ENCODE measurements around the gene IMPACT.
A peak's percentile ranks its signal among the peaks of the same experiment; 100 is the strongest.

The IMPACT gene

GRCh38 chr18:24475926-24476589 is 49.6 kb downstream of the IMPACT start:
- no peak for DNase-seq (ENCODE audit: low read depth in 2 of 3, low spot score in 1 of 3)

DNA sequence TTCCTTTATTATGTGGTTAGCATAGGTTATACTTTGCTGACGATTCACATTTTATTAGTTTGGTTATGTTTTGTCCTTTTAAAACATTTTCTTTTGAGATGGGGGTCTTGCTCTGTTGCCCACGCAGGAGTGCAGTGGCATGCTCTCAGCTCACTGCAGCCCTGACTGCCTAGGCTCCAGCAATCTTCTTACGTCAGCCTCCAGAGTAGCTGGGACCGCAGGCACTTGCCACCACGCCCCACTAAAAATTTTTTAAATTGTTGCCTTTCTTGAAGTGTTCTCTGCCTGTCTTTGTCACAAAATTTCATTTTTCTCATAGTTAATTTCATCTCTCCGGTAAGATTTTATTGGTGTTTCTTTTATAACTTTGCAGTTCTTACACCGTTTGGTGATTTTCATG is 52.9 kb downstream of the IMPACT start:
- DNase-seq (ENCODE audit: low read depth in 2 of 3, low spot score in 1 of 3): no peak

DNA sequence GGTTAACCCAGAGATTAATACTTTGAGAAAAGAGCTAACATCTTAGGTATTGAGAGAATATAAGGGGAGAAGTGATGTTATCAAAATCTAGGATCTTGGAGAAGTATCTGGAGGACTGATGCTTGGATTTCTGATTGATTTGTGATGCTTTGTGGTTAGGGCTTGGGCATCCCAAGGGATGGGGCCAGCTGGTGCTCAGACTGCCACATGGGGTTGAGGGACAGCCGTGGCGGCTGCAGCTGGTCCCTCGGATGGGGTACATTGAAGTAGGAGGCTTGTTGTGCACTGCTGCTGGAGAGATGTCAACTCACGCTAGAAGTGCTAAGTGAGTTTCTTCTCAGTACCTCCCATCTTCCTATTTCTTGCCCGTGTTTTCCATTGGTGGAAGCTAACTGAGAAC is 56.4 kb downstream of the IMPACT start:
- no peak for DNase-seq (ENCODE audit: low read depth in 2 of 3, low spot score in 1 of 3)

DNA sequence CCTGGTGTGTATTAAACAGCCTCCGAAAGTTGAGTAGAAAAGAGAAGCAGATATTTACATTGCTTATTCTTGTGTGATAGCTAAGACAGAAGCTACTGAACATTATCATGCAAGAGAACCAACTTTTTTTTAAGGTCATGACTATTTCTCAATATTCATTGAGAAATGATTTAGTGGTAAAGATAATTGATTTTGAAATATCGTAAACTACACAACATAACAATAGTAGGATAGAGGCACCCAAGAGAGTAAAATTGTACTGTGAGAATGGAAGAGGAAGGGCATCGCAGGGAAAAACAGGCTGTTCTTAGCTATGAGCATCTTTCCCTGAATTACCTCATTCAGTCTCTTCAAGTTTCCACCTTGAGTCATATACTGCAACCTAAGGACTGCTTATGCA is 59.2 kb downstream of the IMPACT start:
- no peak for DNase-seq (ENCODE audit: low read depth in 2 of 3, low spot score in 1 of 3)

- no peak for DNase-seq (ENCODE audit: low read depth in 2 of 3, low spot score in 1 of 3)
Measured at GRCh38 chr18:24486684-24487083, 60.2 kb downstream of the IMPACT start.

GRCh38 chr18:24488824-24489493 is 62.5 kb downstream of the IMPACT start:
- DNase-seq (ENCODE audit: low read depth in 2 of 3, low spot score in 1 of 3): peak in 1 of 3 donors; percentile 66

DNA sequence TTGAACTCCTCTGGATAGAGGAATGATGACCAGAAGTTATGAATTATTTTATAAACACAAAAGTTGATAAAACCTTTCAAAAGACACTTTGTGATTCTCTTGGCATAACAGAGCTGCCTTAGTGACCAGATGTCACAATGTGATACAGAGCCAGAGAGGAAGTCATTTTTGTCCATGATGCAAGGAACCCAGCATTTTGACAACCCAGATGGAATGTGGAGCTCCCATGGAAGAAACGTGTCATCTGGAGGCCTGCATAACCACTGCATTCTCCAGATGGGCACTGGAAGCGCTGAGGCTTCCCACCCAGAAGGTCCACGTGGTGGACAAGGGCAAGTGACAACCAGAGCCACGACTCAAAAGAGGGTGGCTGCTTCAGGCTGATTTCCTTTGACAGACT is 64.1 kb downstream of the IMPACT start:
- DNase-seq (ENCODE audit: low read depth in 2 of 3, low spot score in 1 of 3): no peak

GRCh38 chr18:24491927-24492834 is 65.7 kb downstream of the IMPACT start:
- DNase-seq (ENCODE audit: low read depth in 2 of 3, low spot score in 1 of 3): no peak

DNA sequence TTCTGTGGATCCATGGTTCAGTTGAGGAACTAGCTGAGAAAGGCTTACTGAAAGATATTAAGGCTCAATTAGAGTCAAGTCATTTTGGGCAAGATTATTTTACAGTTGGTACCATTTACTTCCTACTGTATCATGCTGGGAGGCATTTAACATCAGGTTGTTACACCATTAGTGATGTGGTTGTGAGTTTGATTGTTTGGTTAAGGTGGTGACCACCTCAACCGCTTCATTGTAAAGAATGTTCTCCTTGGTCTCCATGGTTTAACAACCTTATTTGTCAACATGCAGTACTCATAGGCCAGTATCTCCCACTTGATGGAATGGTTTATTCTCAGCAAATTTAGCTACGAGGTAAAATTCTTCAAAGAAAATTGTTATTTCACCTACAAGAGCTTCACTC is 68.1 kb downstream of the IMPACT start:
- DNase-seq (ENCODE audit: low read depth in 2 of 3, low spot score in 1 of 3): no peak

- DNase-seq (ENCODE audit: low read depth in 2 of 3, low spot score in 1 of 3): no peak
Measured at GRCh38 chr18:24497031-24497754, 70.7 kb downstream of the IMPACT start.

- DNase-seq (ENCODE audit: low read depth in 2 of 3, low spot score in 1 of 3): no peak
Measured at GRCh38 chr18:24499814-24500213, 73.3 kb downstream of the IMPACT start.

DNA sequence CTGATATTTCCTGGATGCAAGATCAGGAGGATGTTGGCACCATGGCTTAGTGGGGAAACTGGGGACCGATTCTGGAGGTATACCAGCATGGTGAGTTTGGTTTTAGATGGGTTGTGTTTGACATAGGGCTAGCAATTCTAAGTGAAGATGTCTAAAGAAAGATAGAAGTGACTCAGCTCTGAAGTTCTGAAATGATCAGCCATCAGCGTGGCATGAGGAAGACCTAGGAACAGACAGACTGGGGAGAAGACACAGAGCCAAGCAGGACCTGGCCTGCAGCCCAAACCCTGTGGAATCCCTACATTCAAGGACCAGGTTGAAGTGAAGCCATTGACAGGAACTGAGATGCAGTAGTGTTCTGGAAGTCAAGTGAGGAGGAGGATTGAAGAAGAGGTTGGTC is 73.7 kb downstream of the IMPACT start:
- DNase-seq (ENCODE audit: low read depth in 2 of 3, low spot score in 1 of 3): no peak

DNA sequence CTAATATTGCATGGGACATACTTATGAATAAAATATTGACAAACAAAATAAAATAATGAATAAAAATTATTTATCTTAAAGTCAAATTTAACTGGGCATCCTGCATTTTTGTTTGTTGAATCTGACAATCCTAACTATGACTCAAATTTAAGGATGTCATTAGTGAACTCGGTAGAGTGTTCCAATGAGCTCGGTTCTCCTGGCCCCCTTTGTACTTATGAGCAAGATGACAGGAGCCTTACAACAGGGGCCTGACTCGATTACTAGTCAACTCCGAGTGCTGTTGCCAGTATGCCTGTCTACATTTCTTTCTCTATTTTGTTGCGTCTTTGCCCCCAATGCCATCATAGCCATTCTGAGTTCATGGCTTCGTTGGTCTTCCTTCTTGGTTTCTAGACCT is 74.3 kb downstream of the IMPACT start:
- no peak for DNase-seq (ENCODE audit: low read depth in 2 of 3, low spot score in 1 of 3)

GRCh38 chr18:24502667-24503523 is 76.4 kb downstream of the IMPACT start:
- no peak for DNase-seq (ENCODE audit: low read depth in 2 of 3, low spot score in 1 of 3)
